IgD-negative memory B cell (primary cell): ENCODE results near the gene VMP1. TPM values are rescaled to one million over a fixed set of nuclear protein-coding genes. Genes with fewer than 3 reads are reported as not detected.
"Not testable (repeated sequence)": the region's sequence is repeated elsewhere in the genome, so short reads cannot be mapped to it uniquely, and the experiment has no call there.

Experiments used
- H3K27ac Mint-ChIP-seq, 3 donors: one replicate each; pipeline ENCODE4 v1.8.0; 2020 to 2022; ENCODE audit warnings: mild to moderate bottlenecking in 3 of 3, mixed read lengths in 3 of 3, moderate library complexity in 1 of 3
- H3K27me3 Mint-ChIP-seq: one replicate; pipeline ENCODE4 v1.8.0; 2021; ENCODE audit warnings: mixed read lengths
- H3K36me3 Mint-ChIP-seq: one replicate; pipeline ENCODE4 v1.8.0; 2020; ENCODE audit warnings: mild to moderate bottlenecking, mixed read lengths
- H3K4me1 Mint-ChIP-seq, 3 donors: one replicate each; pipeline ENCODE4 v1.8.0; 2020 to 2022; ENCODE audit warnings: mixed read lengths in 3 of 3, mild to moderate bottlenecking in 1 of 3
- H3K4me3 Mint-ChIP-seq, 4 donors: one replicate each; pipeline ENCODE4 v1.8.0; 2020 to 2022; ENCODE audit warnings: mild to moderate bottlenecking in 4 of 4, mixed read lengths in 4 of 4, moderate library complexity in 3 of 4
- H3K9me3 Mint-ChIP-seq, 3 donors: one replicate each; pipeline ENCODE4 v1.8.0; 2020 to 2021; ENCODE audit warnings: mixed read lengths in 3 of 3, mild to moderate bottlenecking in 1 of 3
- polyA plus RNA-seq: library from polyadenylated mRNA; unstranded; fragments of 300-500 nt; fragmentation: Illumina TruSeq; gene quantifications from one replicate; pipeline ENCODE4 v1.2.3, GENCODE V29; 2021

The VMP1 gene
- polyA plus RNA-seq, 1 donor from 2014 or later, result 35.5 TPM

- H3K27ac Mint-ChIP-seq, result peak overlapping the region; percentile 88 to 96 (median 95)
- H3K27me3 Mint-ChIP-seq, result no peaks in the 10 kb centered on the region
- H3K9me3 Mint-ChIP-seq, result no peaks in the 10 kb centered on the region
- peaks cover 26 to 29% (median 28%) of the 10 kb centered on the region in 3 donors for H3K4me1 Mint-ChIP-seq
- peaks cover 1% of the 10 kb centered on the region for H3K36me3 Mint-ChIP-seq
- H3K4me3 Mint-ChIP-seq, result peak overlapping the region; percentile 74 to 95 (median 84)
These were observed 79.3 kb downstream of the VMP1 start for GRCh38 chr17:59786536-59787319.

GRCh38 chr17:59789849-59790248 lies 82.4 kb downstream of the VMP1 start:
- H3K36me3 Mint-ChIP-seq, H3K27me3 Mint-ChIP-seq, H3K9me3 Mint-ChIP-seq: not testable (repeated sequence)
- Mint-ChIP-seq H3K4me3 (peak overlapping the region in 1 of 4 donors; percentile 53), H3K27ac (peak overlapping the region in 1 of 3 donors; percentile 64), H3K4me1 (peaks cover 12 to 13% (median 12%) of the 10 kb centered on the region in 3 donors)

GRCh38 chr17:59790418-59790817 lies 83.0 kb downstream of the VMP1 start:
- peak overlapping the region in 1 of 4 donors; percentile 53 for H3K4me3 Mint-ChIP-seq
- peaks cover 9 to 13% (median 10%) of the 10 kb centered on the region in 3 donors for H3K4me1 Mint-ChIP-seq
- H3K27me3 Mint-ChIP-seq, result not testable (repeated sequence)

GRCh38 chr17:59790910-59791309 lies 83.5 kb downstream of the VMP1 start:
- Mint-ChIP-seq H3K9me3 (no peaks in the 10 kb centered on the region), H3K4me1 (peaks cover 9 to 13% (median 10%) of the 10 kb centered on the region in 3 donors), H3K27me3 (no peaks in the 10 kb centered on the region)

More at GRCh38 chr17:59790418-59790817, 83.0 kb downstream of the VMP1 start:
- H3K27ac Mint-ChIP-seq, result peak overlapping the region in 1 of 3 donors; percentile 64
- not testable (repeated sequence) for H3K9me3 Mint-ChIP-seq, H3K36me3 Mint-ChIP-seq

GRCh38 chr17:59791603-59792457 lies 84.4 kb downstream of the VMP1 start:
- no peak overlapping the region for H3K27ac Mint-ChIP-seq
- peaks cover 5% of the 10 kb centered on the region for H3K36me3 Mint-ChIP-seq
- H3K4me3 Mint-ChIP-seq, result no peak overlapping the region
- no peaks in the 10 kb centered on the region for H3K27me3 Mint-ChIP-seq
- no peaks in the 10 kb centered on the region for H3K9me3 Mint-ChIP-seq
- peaks cover 3 to 7% (median 6%) of the 10 kb centered on the region in 3 donors for H3K4me1 Mint-ChIP-seq

More at GRCh38 chr17:59790910-59791309, 83.5 kb downstream of the VMP1 start:
- Mint-ChIP-seq H3K27ac (peak overlapping the region in 1 of 3 donors; percentile 64), H3K36me3 (peaks cover 5% of the 10 kb centered on the region), H3K4me3 (no peak overlapping the region)

GRCh38 chr17:59792458-59792823 lies 85.0 kb downstream of the VMP1 start:
- not testable (repeated sequence) for H3K36me3 Mint-ChIP-seq, H3K27ac Mint-ChIP-seq, H3K4me3 Mint-ChIP-seq, H3K27me3 Mint-ChIP-seq, H3K9me3 Mint-ChIP-seq, H3K4me1 Mint-ChIP-seq

GRCh38 chr17:59793205-59793604 lies 85.8 kb downstream of the VMP1 start:
- no peak overlapping the region for H3K4me3 Mint-ChIP-seq
- H3K4me1 Mint-ChIP-seq, result peaks cover 0 to 2% (median 0%) of the 10 kb centered on the region in 3 donors
- H3K9me3 Mint-ChIP-seq, result no peaks in the 10 kb centered on the region
- H3K27me3 Mint-ChIP-seq, result no peaks in the 10 kb centered on the region
- H3K27ac Mint-ChIP-seq, result no peak overlapping the region
- peaks cover 5% of the 10 kb centered on the region for H3K36me3 Mint-ChIP-seq

- Mint-ChIP-seq H3K4me1 (no peaks in the 10 kb centered on the region), H3K4me3 (no peak overlapping the region), H3K36me3 (peaks cover 8% of the 10 kb centered on the region), H3K27me3 (no peaks in the 10 kb centered on the region), H3K27ac (no peak overlapping the region), H3K9me3 (no peaks in the 10 kb centered on the region)
These were observed 88.7 kb downstream of the VMP1 start for GRCh38 chr17:59796138-59796537.

GRCh38 chr17:59796785-59797205 lies 89.3 kb downstream of the VMP1 start:
- Mint-ChIP-seq H3K27ac (no peak overlapping the region), H3K27me3 (no peaks in the 10 kb centered on the region), H3K4me3 (peak overlapping the region in 1 of 4 donors; percentile 16), H3K36me3 (peaks cover 6% of the 10 kb centered on the region), H3K4me1 (no peaks in the 10 kb centered on the region), H3K9me3 (no peaks in the 10 kb centered on the region)

GRCh38 chr17:59798111-59798510 lies 90.7 kb downstream of the VMP1 start:
- Mint-ChIP-seq H3K4me3 (no peak overlapping the region), H3K27me3 (no peaks in the 10 kb centered on the region), H3K4me1 (peaks cover 0 to 2% (median 0%) of the 10 kb centered on the region in 3 donors), H3K27ac (no peak overlapping the region), H3K9me3 (no peaks in the 10 kb centered on the region), H3K36me3 (peaks cover 2% of the 10 kb centered on the region)

- H3K36me3 Mint-ChIP-seq, result peaks cover 2% of the 10 kb centered on the region
- no peaks in the 10 kb centered on the region for H3K9me3 Mint-ChIP-seq
- no peak overlapping the region for H3K4me3 Mint-ChIP-seq
- no peaks in the 10 kb centered on the region for H3K27me3 Mint-ChIP-seq
- H3K4me1 Mint-ChIP-seq, result peaks cover 0 to 8% (median 5%) of the 10 kb centered on the region in 3 donors
- H3K27ac Mint-ChIP-seq, result no peak overlapping the region
These were observed 93.1 kb downstream of the VMP1 start for GRCh38 chr17:59800530-59800942.

- H3K9me3 Mint-ChIP-seq, result no peaks in the 10 kb centered on the region
- H3K4me1 Mint-ChIP-seq, result peaks cover 1 to 8% (median 5%) of the 10 kb centered on the region in 3 donors
- H3K36me3 Mint-ChIP-seq, result peaks cover 2% of the 10 kb centered on the region
- H3K27me3 Mint-ChIP-seq, result no peaks in the 10 kb centered on the region
- no peak overlapping the region for H3K4me3 Mint-ChIP-seq
- no peak overlapping the region for H3K27ac Mint-ChIP-seq
These were observed 94.7 kb downstream of the VMP1 start for GRCh38 chr17:59802160-59802559.

GRCh38 chr17:59804901-59805465 lies 97.5 kb downstream of the VMP1 start:
- Mint-ChIP-seq H3K27me3 (no peaks in the 10 kb centered on the region), H3K4me1 (peaks cover 1 to 8% (median 5%) of the 10 kb centered on the region in 3 donors), H3K36me3 (no peaks in the 10 kb centered on the region), H3K27ac (peak overlapping the region in 1 of 3 donors; percentile 62), H3K9me3 (no peaks in the 10 kb centered on the region), H3K4me3 (peak overlapping the region in 3 of 4 donors; percentile 55 to 90 (median 76))

GRCh38 chr17:59806322-59806721 lies 98.9 kb downstream of the VMP1 start:
- H3K27me3 Mint-ChIP-seq, H3K36me3 Mint-ChIP-seq, H3K27ac Mint-ChIP-seq, H3K4me3 Mint-ChIP-seq, H3K9me3 Mint-ChIP-seq, H3K4me1 Mint-ChIP-seq: not testable (repeated sequence)
